ENCODE data around the gene HERC2.
A peak's percentile ranks its signal among the peaks of the same experiment; 100 is the strongest.

The HERC2 gene

GRCh38 chr15:28099555-28100140, 222.3 kb downstream of the HERC2 start:
- H3K36me3 ChIP-seq (replicated peaks), result no peaks in the 10 kb centered on the region
- H3K4me3 ChIP-seq, result peak overlapping the region; percentile 36
- H3K4me1 ChIP-seq, result peaks cover 8% of the 10 kb centered on the region
- DNase-seq (ENCODE audit: low spot score in 2 of 2), result no peak
- in situ Hi-C loops (cut with MboI; ENCODE audit: low sequenced_read_pairs), result no loop called here
- no peaks in the 10 kb centered on the region for H3K9me3 ChIP-seq
- no peaks in the 10 kb centered on the region for H3K27me3 ChIP-seq (ENCODE audit: low read depth)

DNA sequence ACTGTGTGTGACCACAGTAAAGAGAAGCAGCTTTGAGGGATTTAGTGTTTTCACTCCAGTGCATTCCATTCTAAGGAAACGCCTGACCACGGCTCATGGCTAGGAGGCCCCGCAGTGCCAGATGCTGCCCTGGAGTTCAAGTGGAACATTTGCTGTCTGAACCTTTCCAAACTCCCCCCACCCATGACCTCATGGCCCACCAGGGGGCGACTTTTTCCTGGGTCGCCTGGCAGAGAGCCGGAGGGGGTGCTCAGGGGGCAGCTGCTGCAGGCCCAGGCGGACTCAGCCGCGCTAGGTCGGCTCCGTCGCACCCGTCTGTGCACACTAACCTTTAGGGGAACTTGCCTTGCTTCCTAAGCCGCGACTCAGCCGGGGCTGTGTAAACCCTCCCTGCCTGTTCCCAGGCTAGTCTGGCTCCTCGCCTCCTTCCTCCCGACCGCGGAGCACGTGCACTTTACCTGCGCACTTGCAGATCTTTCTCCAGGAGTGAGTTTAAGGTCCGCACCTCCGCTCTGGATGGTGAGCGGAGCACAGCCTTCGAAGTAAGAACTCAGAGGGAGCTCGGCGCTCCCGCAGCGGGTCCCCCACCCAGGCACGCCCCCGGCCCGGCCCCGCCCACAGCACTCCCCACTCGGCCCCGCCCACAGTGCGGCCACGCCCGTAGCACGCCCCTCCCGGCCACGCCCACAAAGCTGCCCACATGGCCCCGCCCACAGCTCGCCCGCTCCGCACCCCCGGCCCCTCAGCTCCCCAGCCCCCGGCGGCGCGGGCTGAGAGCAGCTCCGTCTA, 223.0 kb downstream of the HERC2 start, which contains the start of gene OCA2:
Gene OCA2, minus strand, starts transcription at position 550 of the 789 bp plus-strand sequence. CDS start 17,441 bp downstream, outside the sequence.
- Histone ChIP-seq H3K4me3 (peak within 1 kb of the TSS; percentile 36), H3K4me1 (peaks cover 8% of the 10 kb centered on the region), H3K36me3 (replicated peaks) (no peaks in the 10 kb centered on the region), H3K27me3 (ENCODE audit: low read depth) (no peaks in the 10 kb centered on the region), H3K9me3 (no peaks in the 10 kb centered on the region)
- DNase-seq (ENCODE audit: low spot score in 2 of 2), result peak; percentile 55 to 94
- in situ Hi-C loops (cut with MboI; ENCODE audit: low sequenced_read_pairs), result no loop called here

DNA sequence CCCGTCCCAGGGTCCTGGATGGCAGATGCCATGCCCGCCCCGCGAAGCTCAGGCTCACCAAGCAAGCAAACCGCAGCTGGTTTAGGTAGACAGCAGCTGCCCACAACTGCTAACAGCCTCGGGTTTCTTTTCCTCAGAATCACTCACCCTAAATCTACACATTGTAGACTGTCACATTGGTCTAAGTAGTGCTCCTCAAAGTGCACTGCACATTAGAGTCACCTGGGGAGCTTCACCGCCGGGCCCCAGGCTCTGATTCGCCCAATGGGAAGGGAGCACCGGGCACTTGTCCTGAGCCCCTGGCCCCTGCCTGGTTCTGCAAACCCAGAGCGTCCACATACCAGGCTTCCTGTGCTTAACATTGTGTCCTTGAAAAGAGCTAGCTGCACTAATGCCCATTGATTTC, 223.6 kb downstream of the HERC2 start:
- Histone ChIP-seq H3K9me3 (no peaks in the 10 kb centered on the region), H3K4me3 (peak overlapping the region; percentile 36), H3K4me1 (peaks cover 8% of the 10 kb centered on the region), H3K36me3 (replicated peaks) (no peaks in the 10 kb centered on the region), H3K27me3 (ENCODE audit: low read depth) (no peaks in the 10 kb centered on the region)
- no peak for DNase-seq (ENCODE audit: low spot score in 2 of 2)
- in situ Hi-C loops (cut with MboI; ENCODE audit: low sequenced_read_pairs), result no loop called here

- Histone ChIP-seq H3K4me3 (no peak overlapping the region), H3K9me3 (no peaks in the 10 kb centered on the region), H3K36me3 (replicated peaks) (no peaks in the 10 kb centered on the region), H3K27me3 (ENCODE audit: low read depth) (no peaks in the 10 kb centered on the region), H3K4me1 (peaks cover 8% of the 10 kb centered on the region)
- DNase-seq (ENCODE audit: low spot score in 2 of 2), result no peak
- in situ Hi-C loops (cut with MboI; ENCODE audit: low sequenced_read_pairs), result no loop called here
Observed at GRCh38 chr15:28097656-28098359, 224.2 kb downstream of the HERC2 start.

DNA sequence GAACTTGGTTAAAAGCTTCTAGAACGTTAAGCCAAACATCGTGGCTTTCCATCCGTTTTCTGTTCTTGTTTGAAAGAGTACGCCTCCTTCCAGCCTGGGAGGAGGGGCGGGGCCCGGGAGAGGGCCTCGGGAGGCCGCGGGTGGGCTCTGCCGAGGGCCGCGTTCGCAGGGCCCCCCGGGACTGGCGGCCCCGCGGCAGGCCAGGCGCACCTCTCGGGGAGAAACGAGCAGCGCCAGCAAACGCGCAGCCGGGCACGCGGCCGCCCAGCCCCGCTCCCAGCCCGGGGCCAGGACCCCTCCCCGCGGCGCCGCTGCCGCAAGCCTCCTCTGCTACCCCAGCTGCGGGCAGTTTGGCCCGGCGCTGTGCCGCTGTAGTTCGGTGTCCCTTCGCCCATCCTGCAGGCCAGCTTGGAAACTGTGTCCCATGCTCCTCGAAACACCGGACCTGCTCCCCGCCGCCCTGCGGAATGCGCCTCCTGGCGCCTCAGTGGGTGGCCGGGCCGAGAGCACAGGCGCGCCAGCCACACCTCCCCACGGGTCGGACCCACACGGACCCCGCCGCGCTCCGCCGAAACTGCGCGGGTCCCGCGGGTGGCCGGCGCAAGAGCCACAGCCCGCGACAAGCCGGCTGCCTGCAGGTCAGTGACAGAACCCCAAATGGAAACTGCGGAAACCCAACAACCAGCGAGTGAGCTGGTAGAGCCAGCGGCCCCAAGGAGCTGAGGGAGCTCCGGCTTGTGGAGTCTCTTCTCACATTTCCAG, 225.1 kb downstream of the HERC2 start:
- Histone ChIP-seq H3K27me3 (ENCODE audit: low read depth) (no peaks in the 10 kb centered on the region), H3K9me3 (no peaks in the 10 kb centered on the region), H3K36me3 (replicated peaks) (no peaks in the 10 kb centered on the region), H3K4me3 (no peak overlapping the region), H3K4me1 (peaks cover 8% of the 10 kb centered on the region)
- in situ Hi-C loops (cut with MboI; ENCODE audit: low sequenced_read_pairs), result no loop called here
- no peak for DNase-seq (ENCODE audit: low spot score in 2 of 2)

DNA sequence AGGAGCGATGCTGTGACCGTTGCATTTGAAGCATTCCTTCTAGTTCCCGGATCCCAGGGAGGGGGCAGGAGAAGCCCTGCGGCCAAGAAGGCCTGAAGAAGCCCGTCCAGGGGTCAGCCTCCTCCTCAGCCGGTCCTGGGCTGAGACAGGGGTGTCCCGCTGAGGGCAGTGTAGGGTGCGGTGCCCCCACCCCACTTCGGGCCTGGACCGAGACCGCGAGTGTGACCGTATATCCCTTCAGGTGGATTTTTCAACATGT, 225.6 kb downstream of the HERC2 start:
- no peak for DNase-seq (ENCODE audit: low spot score in 2 of 2)
- Histone ChIP-seq H3K9me3 (peaks cover 1% of the 10 kb centered on the region; the same call in 1 of the 2 replicates), H3K4me1 (peaks cover 8% of the 10 kb centered on the region), H3K36me3 (replicated peaks) (no peaks in the 10 kb centered on the region), H3K27me3 (ENCODE audit: low read depth) (no peaks in the 10 kb centered on the region), H3K4me3 (no peak overlapping the region)
- in situ Hi-C loops (cut with MboI; ENCODE audit: low sequenced_read_pairs), result no loop called here

- Histone ChIP-seq H3K4me3 (no peak overlapping the region), H3K4me1 (peaks cover 8% of the 10 kb centered on the region), H3K9me3 (peaks cover 3% of the 10 kb centered on the region; the same call in 1 of the 2 replicates), H3K27me3 (ENCODE audit: low read depth) (no peaks in the 10 kb centered on the region), H3K36me3 (replicated peaks) (no peaks in the 10 kb centered on the region)
- in situ Hi-C loops (cut with MboI; ENCODE audit: low sequenced_read_pairs), result no loop called here
- DNase-seq (ENCODE audit: low spot score in 2 of 2), result no peak
Observed at GRCh38 chr15:28094732-28095521, 227.1 kb downstream of the HERC2 start.

GRCh38 chr15:28093752-28094535, 228.0 kb downstream of the HERC2 start:
- Histone ChIP-seq H3K36me3 (replicated peaks) (no peaks in the 10 kb centered on the region), H3K9me3 (peaks cover 3% of the 10 kb centered on the region; the same call in 1 of the 2 replicates), H3K4me3 (no peak overlapping the region), H3K27me3 (ENCODE audit: low read depth) (no peaks in the 10 kb centered on the region), H3K4me1 (peaks cover 7% of the 10 kb centered on the region)
- DNase-seq (ENCODE audit: low spot score in 2 of 2), result no peak
- in situ Hi-C loops (cut with MboI; ENCODE audit: low sequenced_read_pairs), result no loop called here

DNA sequence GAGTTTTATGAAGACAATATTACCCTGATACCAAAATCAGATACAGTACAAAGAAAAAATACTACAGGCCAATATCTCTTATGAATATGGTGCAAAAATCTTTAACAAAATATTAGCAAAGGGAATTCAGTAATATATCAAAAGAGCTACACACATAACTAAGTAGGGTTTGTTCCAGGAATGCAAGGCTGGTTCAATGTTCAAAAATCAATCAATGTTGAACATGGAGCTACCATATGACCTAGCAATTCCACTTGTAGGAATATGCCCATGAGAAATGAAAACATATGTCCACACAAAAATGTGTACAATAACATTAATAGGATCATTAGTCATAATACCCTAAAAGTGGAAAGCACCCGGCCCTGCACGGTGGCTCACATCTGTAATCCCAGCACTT, 230.7 kb downstream of the HERC2 start:
- H3K9me3 ChIP-seq, result peaks cover 3% of the 10 kb centered on the region; the same call in 1 of the 2 replicates
- in situ Hi-C loops (cut with MboI; ENCODE audit: low sequenced_read_pairs), result no loop called here

DNA sequence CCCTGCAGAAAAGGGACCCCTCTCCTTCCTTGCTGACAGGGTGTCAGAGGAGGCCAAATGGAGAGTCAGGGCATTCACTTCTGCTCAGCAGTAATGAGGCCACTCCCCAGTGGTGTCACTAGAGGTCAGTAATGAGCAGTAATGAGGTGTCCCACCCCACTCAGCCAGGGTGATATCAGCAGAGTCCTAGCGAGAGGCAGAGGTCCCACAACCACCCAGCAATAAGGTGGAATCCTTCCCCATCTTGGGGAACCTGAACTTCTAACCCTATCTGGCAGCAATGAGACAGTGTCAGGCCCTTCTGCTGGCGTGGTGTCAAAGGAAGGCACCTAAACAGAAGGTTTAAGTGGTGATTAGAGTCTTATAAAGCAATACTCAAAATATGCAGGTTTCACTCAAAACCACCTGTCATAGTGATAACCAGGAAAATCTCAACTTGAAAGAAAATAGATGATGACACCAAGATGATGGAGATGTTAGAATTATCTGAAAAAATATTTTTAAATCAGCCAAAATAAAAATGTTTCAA, 235.7 kb downstream of the HERC2 start:
- DNase-seq (ENCODE audit: low spot score in 2 of 2), result peak; percentile 52 to 70
- no peaks in the 10 kb centered on the region; the same call in 1 of the 2 replicates for H3K27me3 ChIP-seq (ENCODE audit: low read depth)
- no peaks in the 10 kb centered on the region for H3K4me1 ChIP-seq
- in situ Hi-C loops (cut with MboI; ENCODE audit: low sequenced_read_pairs), result no loop called here
- peaks cover under 1% of the 10 kb centered on the region; the same call in 1 of the 2 replicates for H3K9me3 ChIP-seq
- H3K4me3 ChIP-seq, result no peak overlapping the region
- H3K36me3 ChIP-seq (replicated peaks), result no peaks in the 10 kb centered on the region

More for the DNA sequence above, 230.7 kb downstream of the HERC2 start:
- H3K27me3 ChIP-seq (ENCODE audit: low read depth), result no peaks in the 10 kb centered on the region; the same call in 1 of the 2 replicates
- no peak overlapping the region for H3K4me3 ChIP-seq
- no peaks in the 10 kb centered on the region for H3K4me1 ChIP-seq
- DNase-seq (ENCODE audit: low spot score in 2 of 2), result no peak
- no peaks in the 10 kb centered on the region for H3K36me3 ChIP-seq (replicated peaks)

DNA sequence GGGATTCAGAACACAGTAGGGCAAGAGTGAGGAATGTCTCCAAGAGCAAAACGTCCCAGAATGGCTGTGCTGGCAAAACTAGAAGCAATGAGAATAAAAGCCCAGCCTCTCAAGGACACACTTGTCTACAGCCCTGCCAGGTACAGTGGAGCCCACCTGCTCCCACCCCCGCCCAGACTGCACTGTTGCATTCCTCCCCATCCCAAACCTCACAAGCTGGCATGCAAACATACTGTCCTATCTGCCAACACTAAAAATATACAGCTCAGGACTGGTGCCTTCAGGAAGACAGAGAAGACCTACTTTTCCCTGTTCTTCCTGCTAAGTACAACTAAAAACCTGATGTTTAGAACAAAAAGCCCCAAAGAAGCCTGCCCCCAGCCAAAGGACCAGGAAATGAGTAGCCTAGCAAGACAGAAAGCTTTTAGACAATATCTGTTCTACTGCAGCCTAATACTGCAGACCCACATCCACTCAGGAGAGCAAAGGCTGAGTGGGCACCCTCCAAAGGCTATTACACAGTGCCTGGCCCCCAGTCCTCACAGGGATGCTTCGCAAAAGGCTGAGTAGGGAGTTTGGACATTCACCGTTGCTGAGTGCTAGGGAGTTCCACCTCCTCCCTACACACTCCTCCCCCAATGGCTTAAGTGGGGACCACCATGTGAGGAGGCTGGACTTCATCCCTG, 236.3 kb downstream of the HERC2 start:
- H3K27me3 ChIP-seq (ENCODE audit: low read depth), result no peaks in the 10 kb centered on the region; the same call in 1 of the 2 replicates
- in situ Hi-C loops (cut with MboI; ENCODE audit: low sequenced_read_pairs), result no loop called here

GRCh38 chr15:28084547-28084946, 237.4 kb downstream of the HERC2 start:
- Histone ChIP-seq H3K9me3 (no peaks in the 10 kb centered on the region), H3K4me1 (no peaks in the 10 kb centered on the region), H3K36me3 (replicated peaks) (no peaks in the 10 kb centered on the region), H3K27me3 (ENCODE audit: low read depth) (no peaks in the 10 kb centered on the region; the same call in 1 of the 2 replicates), H3K4me3 (no peak overlapping the region)
- no peak for DNase-seq (ENCODE audit: low spot score in 2 of 2)
- in situ Hi-C loops (cut with MboI; ENCODE audit: low sequenced_read_pairs), result no loop called here

More for the DNA sequence above, 236.3 kb downstream of the HERC2 start:
- no peak for DNase-seq (ENCODE audit: low spot score in 2 of 2)
- H3K4me1 ChIP-seq, result no peaks in the 10 kb centered on the region
- H3K36me3 ChIP-seq (replicated peaks), result no peaks in the 10 kb centered on the region
- no peaks in the 10 kb centered on the region for H3K9me3 ChIP-seq
- H3K4me3 ChIP-seq, result no peak overlapping the region

Data from HAP-1 (cell line).